A673 (cell line): ENCODE data around the gene TMC3. TPM values are rescaled to one million over a fixed set of nuclear protein-coding genes. Genes with fewer than 3 reads are reported as not detected.

Experiments
- BruUV-seq: library from RNA; stranded (reverse); fragments of 400-500 nt; replicated peaks from 2 replicates; lab custom pipeline; 2021; lab: Mats Ljungman, UMichigan
- CTCF ChIA-PET: fragments of 300-600 bp; sonication (Branson Sonifier 250); formaldehyde crosslinking; loops from one replicate; lab custom pipeline; 2022; ENCODE audit warnings: antibody characterized with exemption; lab: Charles Lee
- POLR2A ChIA-PET: fragments of 300-600 bp; sonication (Branson Sonifier 250); formaldehyde crosslinking; loops from one replicate; lab custom pipeline; 2022; ENCODE audit warnings: antibody characterized with exemption; ENCODE audit not compliant: low non-redundant PET; lab: Charles Lee
- DNase-seq: peaks from one replicate; pipeline ENCODE4 v3.0.0-alpha.2; 2015; ENCODE audit warnings: low spot score
- H3K27ac ChIP-seq: fragments of 200-600 bp; sonication (generic); 2 replicates; pipeline ENCODE4 v1.5.1; 2016; ENCODE audit warnings: mixed run types, low read depth, mild to moderate bottlenecking, mixed read lengths, antibody characterized with exemption, low read length; ENCODE audit not compliant: poor library complexity, severe bottlenecking
- H3K27me3 ChIP-seq: fragments of 200-600 bp; sonication (generic); replicated peaks from 2 replicates; pipeline ENCODE4 v1.6.1; 2017; ENCODE audit warnings: mixed run types, low read depth, mild to moderate bottlenecking, mixed read lengths, antibody characterized with exemption, low read length; ENCODE audit not compliant: insufficient read depth, poor library complexity
- H3K36me3 ChIP-seq: fragments of 200-600 bp; sonication (generic); 2 replicates; pipeline ENCODE4 v1.6.1; 2016; ENCODE audit warnings: mixed run types, mild to moderate bottlenecking, mixed read lengths, antibody characterized with exemption, low read length; ENCODE audit not compliant: insufficient read depth, poor library complexity, severe bottlenecking
- H3K4me1 ChIP-seq: fragments of 200-600 bp; sonication (generic); 2 replicates; pipeline ENCODE4 v1.6.1; 2017; ENCODE audit warnings: mixed run types, mild to moderate bottlenecking, mixed read lengths, antibody characterized with exemption, low read length; ENCODE audit not compliant: insufficient read depth, poor library complexity, severe bottlenecking
- H3K4me3 ChIP-seq: fragments of 200-600 bp; sonication (generic); 2 replicates; pipeline ENCODE4 v1.5.1; 2016; ENCODE audit warnings: low read depth, mixed run types, mild to moderate bottlenecking, mixed read lengths, low read length; ENCODE audit not compliant: poor library complexity, severe bottlenecking
- H3K9me3 ChIP-seq: fragments of 200-600 bp; sonication (generic); 2 replicates; pipeline ENCODE4 v1.6.1; 2016; ENCODE audit warnings: mixed run types, low read depth, mild to moderate bottlenecking, mixed read lengths, antibody characterized with exemption, low read length; ENCODE audit not compliant: poor library complexity, severe bottlenecking
- CTCF ChIP-seq: fragments of 300-800, 200-600 bp; sonication (generic); conservative IDR thresholded peaks from 2 replicates; pipeline ENCODE4 v1.5.1; 2017; ENCODE audit warnings: low read depth, mild to moderate bottlenecking, antibody characterized with exemption, low read length, moderate library complexity, mixed read lengths
- EZH2 ChIP-seq: fragments of 200-600 bp; sonication (generic); IDR thresholded peaks from 2 replicates; pipeline ENCODE4 v1.6.1; 2017; ENCODE audit warnings: borderline replicate concordance, low read depth, mild to moderate bottlenecking, mixed read lengths, antibody characterized with exemption, low read length; ENCODE audit not compliant: poor library complexity, severe bottlenecking
- intact Hi-C: fragments of 100-400 bp; cut with micrococcal nuclease; formaldehyde crosslinking; loops from one replicate; pipeline ENCODE4 v1.10.0; 2022; ENCODE audit not compliant: unreplicated experiment
- total RNA-seq: library from RNA; stranded (reverse); gene quantifications from 2 replicates; pipeline ENCODE4 v1.2.3, GENCODE V29; 2021

The TMC3 gene
- total RNA-seq, 1 experiment from 2014 or later: not detected

- Histone ChIP-seq H3K4me3 (no peak overlapping the region), H3K9me3 (no peaks in the 10 kb centered on the region), H3K36me3 (no peaks in the 10 kb centered on the region), H3K27ac (no peak overlapping the region), H3K27me3 (peaks cover 14% of the 10 kb centered on the region), H3K4me1 (no peaks in the 10 kb centered on the region)
- TF ChIP-seq EZH2: no peak
- no peak for TF ChIP-seq CTCF
- POLR2A ChIA-PET: no interaction called here
- intact Hi-C loops: no loop called here
- no TSS peak for BruUV-seq
- CTCF ChIA-PET: no interaction called here
- DNase-seq: no peak
Measured at GRCh38 chr15:81363276-81363675, 10.7 kb downstream of the TMC3 start.

- ChIA-PET CTCF (no interaction called here), POLR2A (no interaction called here)
- DNase-seq: no peak
- H3K36me3 ChIP-seq: no peaks in the 10 kb centered on the region
- intact Hi-C loops: no loop called here
- no peaks in the 10 kb centered on the region for H3K9me3 ChIP-seq
- H3K4me3 ChIP-seq: no peak overlapping the region
- H3K27me3 ChIP-seq: peaks cover 16% of the 10 kb centered on the region
- H3K4me1 ChIP-seq: no peaks in the 10 kb centered on the region
- TF ChIP-seq EZH2 (no peak), CTCF (no peak)
- H3K27ac ChIP-seq: no peak overlapping the region
- no TSS peak for BruUV-seq
Measured at GRCh38 chr15:81362790-81363189, 11.2 kb downstream of the TMC3 start.

- CTCF ChIA-PET: no interaction called here
- no peaks in the 10 kb centered on the region for H3K4me1 ChIP-seq
- intact Hi-C loops: no loop called here
- H3K36me3 ChIP-seq: no peaks in the 10 kb centered on the region
- TF ChIP-seq CTCF (no peak), EZH2 (no peak)
- H3K27me3 ChIP-seq: peaks cover 16% of the 10 kb centered on the region
- no peak overlapping the region for H3K4me3 ChIP-seq
- H3K27ac ChIP-seq: no peak overlapping the region
- no TSS peak for BruUV-seq
- POLR2A ChIA-PET: no interaction called here
- no peaks in the 10 kb centered on the region for H3K9me3 ChIP-seq
- DNase-seq: no peak
Measured at GRCh38 chr15:81361891-81362290, 12.1 kb downstream of the TMC3 start.
